Duodenal mucosa (tissue), 2 donors: ENCODE results near the gene PLXNB1.
"Not testable (repeated sequence)": the region's sequence is repeated elsewhere in the genome, so short reads cannot be mapped to it uniquely, and the experiment has no call there.

ENCODE experiments used
- H3K27ac ChIP-seq: one replicate; pipeline ENCODE4 v1.7.0; 2013; ENCODE audit warnings: low read depth, low read length
- H3K27me3 ChIP-seq, 2 donors: one replicate each; pipeline ENCODE4 v1.7.0; 2013; ENCODE audit warnings: low read length in 2 of 2, control low read depth in 1 of 2; ENCODE audit not compliant: insufficient read depth in 2 of 2, control insufficient read depth in 1 of 2
- H3K36me3 ChIP-seq, 2 donors: one replicate each; pipeline ENCODE4 v1.7.0; 2013; ENCODE audit warnings: low read length in 2 of 2, control low read depth in 1 of 2; ENCODE audit not compliant: insufficient read depth in 2 of 2, control insufficient read depth in 1 of 2
- H3K4me1 ChIP-seq, 2 donors: one replicate each; pipeline ENCODE4 v1.7.0; 2013; ENCODE audit warnings: low read length in 2 of 2, control low read depth in 1 of 2; ENCODE audit not compliant: insufficient read depth in 2 of 2, control insufficient read depth in 1 of 2
- H3K4me3 ChIP-seq, 2 donors: one replicate each; pipeline ENCODE4 v1.7.0; 2013; ENCODE audit warnings: low read length in 2 of 2, low read depth in 1 of 2
- H3K9ac ChIP-seq, 2 donors: one replicate each; pipeline ENCODE4 v1.7.0; 2013; ENCODE audit warnings: low read length in 2 of 2, low read depth in 1 of 2
- H3K9me3 ChIP-seq, 2 donors: one replicate each; pipeline ENCODE4 v1.7.0; 2013; ENCODE audit warnings: low read length in 2 of 2, control low read depth in 1 of 2; ENCODE audit not compliant: control insufficient read depth in 1 of 2

Gene PLXNB1, protein sequence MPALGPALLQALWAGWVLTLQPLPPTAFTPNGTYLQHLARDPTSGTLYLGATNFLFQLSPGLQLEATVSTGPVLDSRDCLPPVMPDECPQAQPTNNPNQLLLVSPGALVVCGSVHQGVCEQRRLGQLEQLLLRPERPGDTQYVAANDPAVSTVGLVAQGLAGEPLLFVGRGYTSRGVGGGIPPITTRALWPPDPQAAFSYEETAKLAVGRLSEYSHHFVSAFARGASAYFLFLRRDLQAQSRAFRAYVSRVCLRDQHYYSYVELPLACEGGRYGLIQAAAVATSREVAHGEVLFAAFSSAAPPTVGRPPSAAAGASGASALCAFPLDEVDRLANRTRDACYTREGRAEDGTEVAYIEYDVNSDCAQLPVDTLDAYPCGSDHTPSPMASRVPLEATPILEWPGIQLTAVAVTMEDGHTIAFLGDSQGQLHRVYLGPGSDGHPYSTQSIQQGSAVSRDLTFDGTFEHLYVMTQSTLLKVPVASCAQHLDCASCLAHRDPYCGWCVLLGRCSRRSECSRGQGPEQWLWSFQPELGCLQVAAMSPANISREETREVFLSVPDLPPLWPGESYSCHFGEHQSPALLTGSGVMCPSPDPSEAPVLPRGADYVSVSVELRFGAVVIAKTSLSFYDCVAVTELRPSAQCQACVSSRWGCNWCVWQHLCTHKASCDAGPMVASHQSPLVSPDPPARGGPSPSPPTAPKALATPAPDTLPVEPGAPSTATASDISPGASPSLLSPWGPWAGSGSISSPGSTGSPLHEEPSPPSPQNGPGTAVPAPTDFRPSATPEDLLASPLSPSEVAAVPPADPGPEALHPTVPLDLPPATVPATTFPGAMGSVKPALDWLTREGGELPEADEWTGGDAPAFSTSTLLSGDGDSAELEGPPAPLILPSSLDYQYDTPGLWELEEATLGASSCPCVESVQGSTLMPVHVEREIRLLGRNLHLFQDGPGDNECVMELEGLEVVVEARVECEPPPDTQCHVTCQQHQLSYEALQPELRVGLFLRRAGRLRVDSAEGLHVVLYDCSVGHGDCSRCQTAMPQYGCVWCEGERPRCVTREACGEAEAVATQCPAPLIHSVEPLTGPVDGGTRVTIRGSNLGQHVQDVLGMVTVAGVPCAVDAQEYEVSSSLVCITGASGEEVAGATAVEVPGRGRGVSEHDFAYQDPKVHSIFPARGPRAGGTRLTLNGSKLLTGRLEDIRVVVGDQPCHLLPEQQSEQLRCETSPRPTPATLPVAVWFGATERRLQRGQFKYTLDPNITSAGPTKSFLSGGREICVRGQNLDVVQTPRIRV (N-terminal part only)

GRCh38 chr3:48429960-48430707, at the start of gene PLXNB1:
PLXNB1 (minus strand) TSS chr3:48430086; CDS start chr3:48424611, 5,475 bp downstream.
- peaks cover 64 to 69% of the 10 kb centered on the region in 2 donors for H3K4me1 ChIP-seq

GRCh38 chr3:48478626-48479555, 49.0 kb upstream of the PLXNB1 start:
- Histone ChIP-seq H3K4me1 (no peaks in the 10 kb centered on the region), H3K27ac (no peak overlapping the region), H3K9me3 (no peaks in the 10 kb centered on the region), H3K4me3 (peak overlapping the region in 1 of 2 donors; percentile 30), H3K27me3 (no peaks in the 10 kb centered on the region), H3K9ac (no peak overlapping the region), H3K36me3 (peaks cover 0 to 4% of the 10 kb centered on the region in 2 donors)

More at GRCh38 chr3:48429960-48430707, at the start of gene PLXNB1:
- Histone ChIP-seq H3K27me3 (no peaks in the 10 kb centered on the region), H3K9me3 (no peaks in the 10 kb centered on the region), H3K4me3 (peak within 1 kb of the TSS; percentile 65 to 72), H3K27ac (peak within 1 kb of the TSS; percentile 85), H3K9ac (peak within 1 kb of the TSS; percentile 65 to 73), H3K36me3 (peaks cover 6 to 7% of the 10 kb centered on the region in 2 donors)

DNA sequence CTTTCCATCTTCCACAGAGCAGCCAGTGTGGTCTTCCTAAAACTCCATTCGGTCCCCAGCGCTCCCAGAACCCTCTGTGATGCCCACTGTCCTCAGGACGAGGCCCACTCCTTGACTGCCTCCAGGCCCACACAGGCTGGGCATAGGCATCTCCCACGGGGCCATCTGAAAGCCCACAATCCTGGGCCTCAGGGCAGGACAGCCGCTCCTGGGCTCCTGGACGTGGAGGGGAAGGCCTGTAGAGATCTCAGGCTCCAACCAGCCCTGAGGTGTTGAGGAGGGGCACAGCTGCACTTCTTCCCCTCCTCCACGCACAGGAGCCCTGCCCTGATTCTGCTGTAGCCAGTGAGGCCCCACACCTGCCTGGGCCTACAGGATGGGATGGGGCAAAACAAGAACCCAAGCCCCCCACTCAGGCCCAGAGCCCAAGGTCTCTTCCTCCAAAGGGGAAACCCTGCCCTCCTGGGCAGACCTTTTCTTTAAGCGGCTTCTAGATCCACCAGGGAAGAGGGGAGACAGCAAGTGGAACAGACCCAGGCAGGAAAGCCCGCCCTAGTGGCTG, 48.2 kb upstream of the PLXNB1 start:
- Histone ChIP-seq H3K4me3 (no peak overlapping the region), H3K27me3 (no peaks in the 10 kb centered on the region), H3K4me1 (peaks cover 6 to 8% of the 10 kb centered on the region in 2 donors), H3K9me3 (no peaks in the 10 kb centered on the region), H3K36me3 (peaks cover 0 to 4% of the 10 kb centered on the region in 2 donors), H3K9ac (no peak overlapping the region), H3K27ac (no peak overlapping the region)

DNA sequence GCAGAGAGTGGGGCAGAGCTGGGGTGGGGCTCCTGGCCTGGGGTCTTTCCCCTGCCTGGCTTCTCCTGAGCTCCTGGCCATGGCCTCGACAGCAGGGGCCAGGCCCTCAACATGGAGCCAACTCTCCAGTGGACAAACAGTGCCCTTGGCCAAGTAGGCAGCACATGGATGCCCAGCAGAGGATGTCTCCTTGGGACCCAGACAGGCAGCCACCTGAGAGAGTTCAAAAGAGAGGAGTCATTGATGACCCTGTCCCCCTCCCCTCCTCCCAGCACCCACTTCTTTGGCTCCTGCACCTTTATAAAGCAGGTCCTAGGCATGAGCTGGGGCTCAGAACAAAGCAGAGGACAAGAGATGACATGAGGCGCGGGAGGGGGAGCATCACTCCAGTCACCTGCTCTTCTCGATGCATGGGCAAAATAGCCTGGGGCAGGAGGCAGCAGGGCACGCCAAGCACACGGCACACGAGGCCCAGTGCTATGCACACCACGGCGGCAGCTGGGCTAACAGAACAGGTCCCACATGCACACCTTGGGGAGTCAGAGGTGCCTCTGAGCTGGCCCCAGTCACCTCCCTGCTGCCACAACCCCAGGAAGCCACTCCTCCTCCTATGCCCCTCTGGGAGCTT, 46.7 kb upstream of the PLXNB1 start:
- no peak overlapping the region for H3K4me3 ChIP-seq

GRCh38 chr3:48475188-48475587, 45.3 kb upstream of the PLXNB1 start:
- no peaks in the 10 kb centered on the region for H3K9me3 ChIP-seq
- H3K36me3 ChIP-seq, result peaks cover 2 to 4% of the 10 kb centered on the region in 2 donors
- H3K4me3 ChIP-seq, result no peak overlapping the region
- peaks cover 9 to 26% of the 10 kb centered on the region in 2 donors for H3K4me1 ChIP-seq
- no peak overlapping the region for H3K9ac ChIP-seq
- no peak overlapping the region for H3K27ac ChIP-seq
- H3K27me3 ChIP-seq, result no peaks in the 10 kb centered on the region

More for the DNA sequence above, 46.7 kb upstream of the PLXNB1 start:
- H3K9me3 ChIP-seq, result no peaks in the 10 kb centered on the region
- H3K36me3 ChIP-seq, result peaks cover 0 to 4% of the 10 kb centered on the region in 2 donors
- H3K9ac ChIP-seq, result no peak overlapping the region
- H3K4me1 ChIP-seq, result peaks cover 6 to 20% of the 10 kb centered on the region in 2 donors
- no peak overlapping the region for H3K27ac ChIP-seq
- H3K27me3 ChIP-seq, result no peaks in the 10 kb centered on the region

GRCh38 chr3:48474619-48475018, 44.7 kb upstream of the PLXNB1 start:
- Histone ChIP-seq H3K36me3 (peaks cover 4 to 7% of the 10 kb centered on the region in 2 donors), H3K4me3 (no peak overlapping the region), H3K4me1 (peaks cover 14 to 32% of the 10 kb centered on the region in 2 donors), H3K9me3 (no peaks in the 10 kb centered on the region), H3K27ac (no peak overlapping the region), H3K27me3 (no peaks in the 10 kb centered on the region), H3K9ac (no peak overlapping the region)

DNA sequence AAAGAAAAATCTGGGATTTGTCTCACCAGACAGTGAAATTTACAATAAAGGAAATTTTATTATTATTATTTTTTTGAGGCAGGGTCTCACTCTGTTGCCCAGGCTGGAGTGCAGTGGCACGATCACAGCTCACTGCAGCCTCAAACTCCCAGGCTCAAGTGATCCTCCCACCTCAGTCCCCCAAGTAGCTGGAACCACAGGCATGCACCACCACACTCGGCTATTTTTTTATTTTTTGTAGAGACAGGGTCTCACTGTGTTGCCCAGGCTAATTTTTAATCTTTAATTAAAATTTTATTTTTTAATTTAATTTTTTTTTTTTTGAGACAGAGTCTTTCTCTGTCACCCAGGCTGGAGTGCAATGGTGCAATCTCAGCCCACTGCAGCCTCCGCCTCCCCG, 44.1 kb upstream of the PLXNB1 start:
- not testable (repeated sequence) for H3K27ac ChIP-seq, H3K27me3 ChIP-seq, H3K9me3 ChIP-seq, H3K9ac ChIP-seq, H3K4me3 ChIP-seq
- Histone ChIP-seq H3K4me1 (peaks cover 19 to 38% of the 10 kb centered on the region in 2 donors), H3K36me3 (peaks cover 5 to 13% of the 10 kb centered on the region in 2 donors)

GRCh38 chr3:48473617-48473952, 43.7 kb upstream of the PLXNB1 start:
- H3K27me3 ChIP-seq, result no peaks in the 10 kb centered on the region
- peak overlapping the region; percentile 94 for H3K27ac ChIP-seq
- H3K36me3 ChIP-seq, result peaks cover 6 to 17% of the 10 kb centered on the region in 2 donors
- H3K9me3 ChIP-seq, result no peaks in the 10 kb centered on the region
- peak overlapping the region; percentile 90 to 94 for H3K4me3 ChIP-seq
- H3K9ac ChIP-seq, result peak overlapping the region; percentile 43 to 99
- H3K4me1 ChIP-seq, result peaks cover 22 to 42% of the 10 kb centered on the region in 2 donors
